Measurements from ENCODE around the gene SLC22A25.
"Not testable (repeated sequence)": the region's sequence is repeated elsewhere in the genome, so short reads cannot be mapped to it uniquely, and the experiment has no call there.

Gene SLC22A25

GRCh38 chr11:63235471-63236461 lies 7.6 kb downstream of the SLC22A25 start:
- not testable (repeated sequence) for DNase-seq (ENCODE audit: low read depth, low spot score)

- no peak for DNase-seq (ENCODE audit: low read depth, low spot score)
Observed at GRCh38 chr11:63229815-63230214, 13.6 kb downstream of the SLC22A25 start.

DNA sequence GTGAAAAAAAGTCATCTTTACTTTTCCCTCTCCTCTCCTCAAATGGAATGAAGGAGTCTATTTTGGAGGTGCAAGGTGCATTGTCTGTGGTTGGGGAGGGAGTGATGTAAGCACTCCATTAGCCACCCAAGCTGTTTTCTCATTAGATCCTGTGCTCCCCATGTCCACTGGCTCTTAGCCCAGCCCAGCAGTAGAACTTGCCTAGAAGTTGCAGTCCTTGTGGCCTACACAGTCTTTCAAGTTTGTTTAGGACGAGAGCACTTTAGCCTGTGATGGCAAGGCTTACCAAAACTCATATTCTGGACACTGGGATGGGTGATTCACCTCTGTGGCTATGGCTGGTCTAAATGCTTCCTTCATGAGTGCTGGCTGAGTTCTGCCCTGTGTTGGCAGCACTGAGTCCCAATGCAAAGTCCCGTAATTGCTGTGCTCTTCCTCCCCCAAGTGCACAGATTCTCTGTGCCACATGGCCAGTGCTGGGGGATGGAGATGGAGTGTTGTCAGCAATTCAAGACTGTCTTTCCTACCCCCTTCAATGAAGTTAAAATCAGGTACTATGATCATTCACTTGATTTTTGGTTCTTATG lies 15.8 kb downstream of the SLC22A25 start:
- DNase-seq (ENCODE audit: low read depth, low spot score): no peak

GRCh38 chr11:63226488-63227114 lies 16.8 kb downstream of the SLC22A25 start:
- no peak for DNase-seq (ENCODE audit: low read depth, low spot score)

DNA sequence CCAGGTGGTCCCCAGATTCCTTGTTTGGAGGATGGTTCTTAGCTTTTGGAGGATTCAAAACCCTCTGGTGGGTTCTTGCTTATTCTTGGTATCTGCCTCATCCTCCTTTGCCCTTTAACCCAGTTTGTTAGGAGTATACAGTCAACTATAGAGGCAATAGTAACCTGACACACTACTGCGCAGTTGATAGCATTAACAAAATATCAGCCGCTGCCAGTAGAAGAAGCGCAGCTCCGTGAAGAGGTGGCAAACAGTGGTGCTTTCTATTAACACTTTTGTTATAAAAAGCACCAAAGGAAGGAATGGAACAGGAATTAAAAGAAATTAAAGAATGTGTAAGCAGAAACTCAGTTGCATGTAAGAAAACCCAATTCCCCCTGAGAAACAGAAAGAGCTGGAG lies 29.3 kb downstream of the SLC22A25 start:
- DNase-seq (ENCODE audit: low read depth, low spot score): no peak

- peak; percentile 11 for DNase-seq (ENCODE audit: low read depth, low spot score)
Observed at GRCh38 chr11:63212742-63213141, 30.7 kb downstream of the SLC22A25 start.

DNA sequence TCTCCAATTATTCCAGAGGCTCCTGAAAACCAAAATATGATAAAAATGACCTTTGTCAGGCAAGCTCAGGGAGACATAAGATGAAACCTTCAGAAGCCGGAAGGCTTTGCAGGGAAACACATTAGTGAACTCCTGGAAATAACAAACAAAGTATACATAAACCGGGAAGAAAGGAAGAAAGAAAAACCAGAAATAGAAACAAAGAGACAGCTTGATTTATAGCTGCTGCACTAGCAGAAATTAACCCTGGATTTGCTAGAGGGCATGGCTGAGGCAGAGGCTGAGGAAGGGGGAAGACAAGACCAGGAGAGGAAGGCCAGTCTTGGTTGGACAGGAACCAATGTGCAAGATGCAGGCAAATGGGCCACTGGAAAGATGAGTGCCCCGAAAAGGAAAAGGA lies 33.3 kb downstream of the SLC22A25 start:
- DNase-seq (ENCODE audit: low read depth, low spot score): no peak

Data from astrocyte of the hippocampus (primary cell).